HEK293T (cell line): ENCODE data around the gene NRM.
A peak's percentile ranks its signal among the peaks of the same experiment; 100 is the strongest.
"Not testable (repeated sequence)": the region's sequence is repeated elsewhere in the genome, so short reads cannot be mapped to it uniquely, and the experiment has no call there.

Experiments
- CTCF ChIA-PET: fragments of 350-600 bp; formaldehyde crosslinking; extraction: SDS; loops from one replicate; lab custom pipeline; 2021; ENCODE audit warnings: antibody characterized with exemption, inconsistent platforms; lab: Yijun Ruan, JAX
- POLR2A ChIA-PET: fragments of 350-600 bp; formaldehyde crosslinking; extraction: SDS; loops from one replicate; lab custom pipeline; 2020; ENCODE audit warnings: antibody characterized with exemption, inconsistent platforms; lab: Yijun Ruan, JAX
- DNase-seq: peaks from one replicate; pipeline ENCODE4 v3.0.0; 2012; ENCODE audit warnings: mixed read lengths; ENCODE audit errors: extremely low spot score
- ARNT ChIP-seq: fragments of 450-650 bp; IDR thresholded peaks from 2 replicates; pipeline ENCODE4 v1.6.1; 2017; ENCODE audit warnings: mild to moderate bottlenecking
- BHLHE40 ChIP-seq: fragments of 450-650 bp; IDR thresholded peaks from 2 replicates; pipeline ENCODE4 v1.6.1; 2016; ENCODE audit warnings: mild to moderate bottlenecking, moderate library complexity, borderline replicate concordance
- CTBP1 ChIP-seq: fragments of 450-650 bp; IDR thresholded peaks from 2 replicates; pipeline ENCODE4 v1.6.1; 2016; ENCODE audit warnings: borderline replicate concordance
- ELF4 ChIP-seq: fragments of 450-650 bp; IDR thresholded peaks from 2 replicates; pipeline ENCODE4 v1.6.1; 2017; ENCODE audit warnings: antibody characterized with exemption
- FOXA1 ChIP-seq: fragments of 450-650 bp; IDR thresholded peaks from 2 replicates; pipeline ENCODE4 v1.6.1; 2016; ENCODE audit warnings: mild to moderate bottlenecking
- FOXK2 ChIP-seq: fragments of 450-650 bp; IDR thresholded peaks from 2 replicates; pipeline ENCODE4 v1.6.1; 2016; ENCODE audit warnings: mild to moderate bottlenecking
- FOXM1 ChIP-seq: fragments of 450-650 bp; IDR thresholded peaks from 2 replicates; pipeline ENCODE4 v1.6.1; 2017; ENCODE audit warnings: mild to moderate bottlenecking, borderline replicate concordance
- HDGF ChIP-seq: fragments of 450-650 bp; IDR thresholded peaks from 2 replicates; pipeline ENCODE4 v1.6.1; 2017; ENCODE audit warnings: antibody characterized with exemption, borderline replicate concordance
- L3MBTL2 ChIP-seq: fragments of 450-650 bp; conservative IDR thresholded peaks from 2 replicates; pipeline ENCODE4 v1.6.1; 2016; ENCODE audit warnings: mild to moderate bottlenecking
- NFRKB ChIP-seq: fragments of 450-650 bp; IDR thresholded peaks from 2 replicates; pipeline ENCODE4 v1.6.1; 2016; ENCODE audit warnings: mild to moderate bottlenecking, moderate library complexity
- PKNOX1 ChIP-seq: fragments of 450-650 bp; IDR thresholded peaks from 2 replicates; pipeline ENCODE4 v1.6.1; 2016
- SUZ12 ChIP-seq: fragments of 450-650 bp; IDR thresholded peaks from 2 replicates; pipeline ENCODE4 v1.6.1; 2016; ENCODE audit warnings: mild to moderate bottlenecking
- TARDBP ChIP-seq: fragments of 450-650 bp; IDR thresholded peaks from 2 replicates; pipeline ENCODE4 v1.6.1; 2016
- ZNF384 ChIP-seq: fragments of 450-650 bp; IDR thresholded peaks from 2 replicates; pipeline ENCODE4 v1.6.1; 2016

NRM gene

DNA sequence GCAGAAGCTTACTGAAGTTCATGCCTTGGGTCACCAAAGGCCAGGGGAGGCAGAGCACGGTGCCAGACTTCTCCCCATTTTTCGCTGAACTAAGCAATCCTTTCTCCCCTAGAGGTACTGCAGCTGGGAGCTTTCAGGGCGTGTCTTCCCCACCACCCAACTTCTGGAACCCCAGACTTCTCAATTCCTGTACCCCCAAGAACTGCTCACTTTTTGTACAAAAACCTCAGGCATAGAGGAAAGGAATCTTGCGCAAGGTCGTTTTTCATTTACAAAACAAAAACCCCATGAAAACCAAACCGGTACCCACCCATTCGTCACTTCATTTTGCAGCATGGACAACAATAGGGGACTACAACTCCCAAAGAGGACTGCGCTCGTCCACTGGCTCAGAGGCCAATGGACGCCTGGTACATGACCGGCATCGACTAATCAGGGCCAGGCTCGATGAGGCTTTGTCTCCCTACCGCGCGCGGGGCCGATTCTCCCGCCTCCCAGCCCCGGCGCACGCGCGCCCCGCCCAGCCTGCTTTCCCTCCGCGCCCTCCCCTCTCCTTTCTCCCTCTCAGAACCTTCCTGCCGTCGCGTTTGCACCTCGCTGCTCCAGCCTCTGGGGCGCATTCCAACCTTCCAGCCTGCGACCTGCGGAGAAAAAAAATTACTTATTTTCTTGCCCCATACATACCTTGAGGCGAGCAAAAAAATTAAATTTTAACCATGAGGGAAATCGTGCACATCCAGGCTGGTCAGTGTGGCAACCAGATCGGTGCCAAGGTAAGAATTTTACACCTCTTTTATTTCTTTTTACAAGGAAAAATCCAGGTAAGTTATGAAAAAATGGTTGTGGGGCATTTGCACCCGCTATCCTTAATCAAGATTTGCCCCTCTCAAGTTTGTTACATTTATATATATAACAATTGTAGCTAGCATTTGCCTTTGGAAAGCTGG lies 29.3 kb upstream of the NRM start, which contains the start of gene TUBB:
TUBB (plus strand) TSS at position 562 of the 947 bp plus-strand sequence; CDS start at position 717, 155 bp downstream.
- TF ChIP-seq L3MBTL2 (peak; percentile 32; the same call in 1 of the 2 replicates), ELF4 (peak; percentile 71), PKNOX1 (no peak), CTBP1 (no peak)
- DNase-seq = peak; percentile 79
- ChIA-PET POLR2A (interaction anchor here (0.7 to 3.8 kb wide), 17 partner anchors 10 to 359 kb away, joined by 3 to 101 read pairs (median 5); partner anchors contain the start of genes MRPS18B, NRM and PPP1R10), CTCF (interaction anchor here (0.8 to 3.7 kb wide), 3 partner anchors 39 to 48 kb away, joined by 3 to 33 read pairs (median 4); partner anchors contain the start of gene DHX16)

DNA sequence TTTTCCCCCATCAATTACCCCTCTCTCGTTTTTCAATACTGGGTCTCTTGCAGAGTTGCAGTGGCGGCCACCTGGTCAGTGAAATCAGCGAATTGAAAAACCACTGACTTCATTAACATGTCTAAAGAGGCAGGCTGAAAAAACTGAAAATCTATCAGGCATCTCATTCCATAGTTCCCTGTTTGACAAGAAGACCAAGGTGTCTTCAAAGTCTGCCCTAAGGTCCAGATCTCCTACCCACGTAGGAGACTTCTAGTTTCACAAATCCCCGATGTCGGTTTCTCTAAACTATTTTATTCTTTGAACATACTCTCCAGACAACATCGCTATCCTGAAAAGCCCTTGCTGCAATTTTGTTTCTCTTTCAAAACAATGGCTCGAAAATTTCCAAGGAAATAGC lies 28.6 kb upstream of the NRM start:
- DNase-seq = no peak
- CTCF ChIA-PET = interaction anchor here (1.3 kb wide), 1 partner anchor 40 kb away, joined by 4 read pairs; no protein-coding TSS in a partner anchor
- TF ChIP-seq FOXK2 (no peak), PKNOX1 (no peak), NFRKB (no peak), FOXA1 (no peak), ZNF384 (no peak), HDGF (no peak), ELF4 (no peak), BHLHE40 (no peak), SUZ12 (no peak), ARNT (no peak)
- POLR2A ChIA-PET = interaction anchor here (1.1 to 3.5 kb wide), 7 partner anchors 8 to 107 kb away, joined by 3 to 101 read pairs (median 5); partner anchors contain the start of genes MRPS18B, NRM and PPP1R10

GRCh38 chr6:30717845-30718720 lies 27.3 kb upstream of the NRM start:
- CTCF ChIA-PET = interaction anchor here (0.8 to 1.3 kb wide), 2 partner anchors 39 to 46 kb away, joined by 4 read pairs; partner anchors contain the start of gene DHX16
- POLR2A ChIA-PET = interaction anchor here (0.9 to 3.5 kb wide), 19 partner anchors 9 to 106 kb away, joined by 3 to 101 read pairs (median 5); partner anchors contain the start of gene NRM
- not testable (repeated sequence) for DNase-seq

DNA sequence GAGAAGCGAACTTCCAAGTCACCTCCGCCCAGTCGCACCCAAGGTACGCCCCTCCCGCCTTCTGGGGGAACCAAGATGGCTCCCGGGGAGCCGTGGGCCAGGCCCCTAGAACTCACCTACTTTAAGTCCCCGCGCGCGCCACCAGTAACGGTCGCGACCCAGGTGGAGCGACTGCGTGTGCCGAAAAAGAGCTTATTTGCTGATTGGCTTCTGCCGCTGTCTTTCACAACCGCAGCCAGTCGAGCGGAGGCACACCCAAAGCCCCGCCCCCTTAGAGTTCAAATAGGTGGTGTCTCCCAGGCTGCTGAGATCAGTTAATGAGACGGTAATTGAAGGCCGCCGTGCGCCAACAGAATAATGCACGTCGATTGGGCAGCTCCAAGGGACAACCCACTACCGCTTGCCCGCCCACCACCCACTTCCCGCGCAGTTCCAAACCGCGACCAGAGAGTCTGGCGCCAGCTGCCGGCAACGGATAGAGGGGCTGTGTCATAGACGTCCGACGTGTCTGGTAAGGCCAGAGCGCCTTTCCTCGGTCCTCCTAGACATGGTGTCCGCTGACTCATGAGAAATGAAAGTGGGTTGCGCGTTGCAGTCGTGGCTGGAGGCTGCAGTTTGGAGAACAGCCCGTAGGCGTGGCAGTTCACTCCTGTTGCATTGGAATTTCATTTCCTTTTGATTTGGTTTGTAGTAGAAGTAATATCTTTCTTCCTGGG lies 26.5 kb upstream of the NRM start, which contains the start of gene MDC1:
MDC1 (minus strand) TSS at position 153 of the 716 bp plus-strand sequence. CDS start 2,106 bp downstream, outside the sequence.
- CTCF ChIA-PET = interaction anchor here (0.7 to 1.3 kb wide), 5 partner anchors 12 to 45 kb away, joined by 3 to 4 read pairs (median 3); partner anchors contain the start of genes DHX16 and IER3
- POLR2A ChIA-PET = interaction anchor here (0.5 to 3.5 kb wide), 35 partner anchors 8 to 1109 kb away, joined by 3 to 101 read pairs (median 4); partner anchors contain the start of genes ABCF1, DHX16, NRM and PPP1R10
- TF ChIP-seq PKNOX1 = peak; percentile 99
- TF ChIP-seq SUZ12 = no peak
- TF ChIP-seq FOXK2 = no peak
- peak; percentile 35; the same call in 1 of the 2 replicates for TF ChIP-seq FOXM1
- peak; percentile 48; the same call in 1 of the 2 replicates for TF ChIP-seq ELF4
- peak; percentile 86 for TF ChIP-seq TARDBP
- TF ChIP-seq L3MBTL2 = peak; percentile 29; the same call in 1 of the 2 replicates
- peak; percentile 91 for TF ChIP-seq NFRKB
- peak; percentile 94 for DNase-seq

- TF ChIP-seq NFRKB = peak; percentile 45; the same call in 1 of the 2 replicates
- no peak for TF ChIP-seq ZNF384
- TF ChIP-seq L3MBTL2 = peak; percentile 44
- ChIA-PET POLR2A (interaction anchor here (0.7 to 3.5 kb wide), 33 partner anchors 9 to 369 kb away, joined by 3 to 101 read pairs (median 4); partner anchors contain the start of genes ABCF1, DHX16, NRM and PPP1R10), CTCF (interaction anchor here (0.7 to 1.3 kb wide), 3 partner anchors 13 to 44 kb away, joined by 3 to 4 read pairs (median 3); partner anchors contain the start of gene DHX16)
- DNase-seq = peak; percentile 18
Measured at GRCh38 chr6:30716879-30717128, 26.0 kb upstream of the NRM start.

- ChIA-PET POLR2A (no interaction called here), CTCF (no interaction called here)
- DNase-seq = no peak
- TF ChIP-seq BHLHE40 (no peak), FOXM1 (no peak), ELF4 (no peak), FOXK2 (no peak), NFRKB (no peak)
Measured at GRCh38 chr6:30714263-30714662, 23.5 kb upstream of the NRM start.
